Dermis lymphatic vessel endothelial cell (primary cell): Measurements from ENCODE around the gene RILP. TPM values are rescaled to one million over a fixed set of nuclear protein-coding genes. Genes with fewer than 3 reads are reported as not detected.

ENCODE experiments used
- total RNA-seq: library from RNA; depleted of rRNA; stranded (reverse); fragments of >200 nt; gene quantifications from 2 replicates; pipeline ENCODE4 v1.2.1, GENCODE V29; 2014

Gene RILP
- total RNA-seq, result 11.1 and 12.4 TPM in 2 replicates

GRCh38 chr17:1649844-1650501, at the start of gene RILP:
Gene RILP, minus strand, starts transcription at chr17:1649866. Its CDS starts 62 bp downstream, at chr17:1649804.

GRCh38 chr17:1684378-1685189, 34.9 kb upstream of the RILP start, which contains the start of gene PRPF8:
Gene PRPF8, minus strand, starts transcription at chr17:1684867. Its CDS starts 296 bp downstream, at chr17:1684571.

GRCh38 chr17:1645207-1646171, 4.2 kb downstream of the RILP start, which contains the start of gene SCARF1:
Gene SCARF1, minus strand, starts transcription at chr17:1645732. Its CDS starts 35 bp downstream, at chr17:1645697.

GRCh38 chr17:1627982-1628855, 21.4 kb downstream of the RILP start, which contains the start of gene SLC43A2:
Gene SLC43A2, minus strand, starts transcription at chr17:1628834. Its CDS starts 960 bp downstream, at chr17:1627874.

Other genes starting within 250 kb of the RILP start
- gene YWHAE, start 249.6 kb downstream of the RILP start, total RNA-seq, result 407 and 501 TPM in 2 replicates
- gene CRK, start 193.6 kb downstream of the RILP start, total RNA-seq, result 135 and 146 TPM in 2 replicates
- 141 and 164 TPM in 2 replicates for gene MYO1C, start 157.2 kb downstream of the RILP start, total RNA-seq
- 57.4 and 65.8 TPM in 2 replicates for gene INPP5K, start 133.3 kb downstream of the RILP start, total RNA-seq
- gene PITPNA, start 87.1 kb downstream of the RILP start, total RNA-seq, result 15.5 and 17.8 TPM in 2 replicates
- gene SLC43A2, start 21.0 kb downstream of the RILP start, total RNA-seq, result 18.0 and 39.1 TPM in 2 replicates
- gene SCARF1, start 4.1 kb downstream of the RILP start, total RNA-seq, result 69.7 and 105 TPM in 2 replicates
- 74.6 and 80.6 TPM in 2 replicates for gene PRPF8, start 35.0 kb upstream of the RILP start, total RNA-seq
- gene TLCD2, start 60.5 kb upstream of the RILP start, total RNA-seq, result 1.6 and 3.4 TPM in 2 replicates
- 6.2 and 11.1 TPM in 2 replicates for gene WDR81, start 74.8 kb upstream of the RILP start, total RNA-seq
- 0.09 TPM in 1 of 2 replicates, not detected in the other for gene SERPINF2, start 93.0 kb upstream of the RILP start, total RNA-seq
- gene SERPINF1, start 112.2 kb upstream of the RILP start, total RNA-seq, result 0.22 TPM in 1 of 2 replicates, not detected in the other
- gene SMYD4, start 180.0 kb upstream of the RILP start, total RNA-seq, result 8.3 and 9.5 TPM in 2 replicates
- 22.6 and 26.8 TPM in 2 replicates for gene RPA1, start 180.1 kb upstream of the RILP start, total RNA-seq